22Rv1 (cell line): ENCODE data around the gene FKBP11.

Source experiments
- CTCF ChIP-seq: fragments of 450-650 bp; IDR thresholded peaks from 2 replicates; pipeline ENCODE4 v1.5.1; 2017; ENCODE audit warnings: mild to moderate bottlenecking
- ZFX ChIP-seq: fragments of 450-650 bp; IDR thresholded peaks from 2 replicates; pipeline ENCODE4 v1.6.1; 2017; ENCODE audit warnings: antibody characterized with exemption, borderline replicate concordance

GRCh38 chr12:48925304-48926011, at the start of gene FKBP11:
- no peak for TF ChIP-seq CTCF
- TF ChIP-seq ZFX: no peak
